GM18505 (cell line): Measurements from ENCODE around the gene WNT3A.

ENCODE experiments used
- ATAC-seq: cut with Tn5 transposase; IDR thresholded peaks from one replicate; pipeline ENCODE4 v1.9.1; 2021; ENCODE audit not compliant: unreplicated experiment
- POLR2A ChIP-seq: IDR thresholded peaks from 4 replicates; pipeline ENCODE4 v1.6.1; 2011; ENCODE audit warnings: borderline replicate concordance; ENCODE audit not compliant: insufficient read depth, insufficient read length; ENCODE audit errors: extremely low read depth

Gene WNT3A

DNA sequence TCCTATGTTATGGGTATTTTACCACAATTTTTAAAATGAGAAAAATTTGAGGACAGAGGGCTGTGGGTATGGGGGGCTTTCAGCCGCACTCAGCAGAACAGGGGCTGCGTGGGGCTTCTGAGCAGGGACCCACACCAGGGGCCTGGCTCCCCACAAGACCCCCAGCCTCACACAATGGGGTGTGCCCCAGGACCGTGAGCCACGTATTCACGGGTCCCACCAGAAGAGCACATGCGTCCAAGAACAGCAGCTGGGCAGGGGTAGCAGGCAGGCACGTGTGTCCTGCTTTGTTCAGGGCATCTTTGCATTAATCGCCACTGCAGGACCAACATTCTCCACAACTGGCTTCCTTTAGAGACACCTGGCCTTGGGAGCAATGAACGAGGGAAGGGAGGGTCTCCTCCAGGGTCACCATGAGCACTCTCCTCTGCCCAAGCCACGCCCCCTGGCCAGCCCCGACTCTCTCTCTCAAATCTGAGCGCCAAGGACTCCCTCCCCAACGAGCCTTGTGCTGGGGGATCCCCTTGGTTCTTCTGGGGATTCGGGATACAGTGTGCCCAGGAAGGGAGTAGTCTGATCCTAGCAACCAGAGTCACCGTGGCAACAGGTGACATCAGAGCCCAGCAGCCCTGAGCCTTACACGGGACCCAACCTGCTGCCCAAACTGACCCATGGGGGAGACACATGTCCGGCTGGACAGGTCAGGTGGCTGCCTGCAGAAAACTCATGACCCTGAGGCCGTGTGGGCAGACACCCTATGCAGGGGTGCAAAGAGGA lies 68.3 kb downstream of the WNT3A start:
- no peak for ATAC-seq

DNA sequence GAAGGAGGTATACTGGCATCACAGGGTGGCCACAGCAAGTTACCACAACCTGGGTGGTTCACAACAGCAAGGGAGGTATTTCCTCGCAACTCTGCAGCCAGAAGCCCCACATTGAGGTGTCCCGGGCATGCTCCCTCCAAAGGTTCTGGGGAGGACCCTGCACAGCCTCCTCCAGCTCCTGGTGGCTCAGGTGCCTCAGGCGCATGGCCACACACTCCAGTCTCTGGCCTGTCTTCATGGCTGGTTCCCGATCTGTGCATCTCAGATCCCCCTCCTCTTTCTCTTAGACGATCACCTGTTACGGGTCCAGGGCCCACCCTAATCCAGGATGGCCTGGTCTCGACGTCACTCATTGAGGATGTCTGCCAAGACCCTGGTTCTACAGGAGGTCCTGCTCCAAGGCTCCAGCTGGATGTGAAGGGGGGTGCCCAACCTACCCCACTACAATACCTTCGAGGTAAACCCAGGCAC lies 69.0 kb downstream of the WNT3A start:
- no peak for ATAC-seq
- TF ChIP-seq POLR2A = no peak

More for the DNA sequence above, 68.3 kb downstream of the WNT3A start:
- TF ChIP-seq POLR2A = no peak

- no peak for ATAC-seq
- no peak for TF ChIP-seq POLR2A
Measured at GRCh38 chr1:228076796-228077430, 70.1 kb downstream of the WNT3A start.

DNA sequence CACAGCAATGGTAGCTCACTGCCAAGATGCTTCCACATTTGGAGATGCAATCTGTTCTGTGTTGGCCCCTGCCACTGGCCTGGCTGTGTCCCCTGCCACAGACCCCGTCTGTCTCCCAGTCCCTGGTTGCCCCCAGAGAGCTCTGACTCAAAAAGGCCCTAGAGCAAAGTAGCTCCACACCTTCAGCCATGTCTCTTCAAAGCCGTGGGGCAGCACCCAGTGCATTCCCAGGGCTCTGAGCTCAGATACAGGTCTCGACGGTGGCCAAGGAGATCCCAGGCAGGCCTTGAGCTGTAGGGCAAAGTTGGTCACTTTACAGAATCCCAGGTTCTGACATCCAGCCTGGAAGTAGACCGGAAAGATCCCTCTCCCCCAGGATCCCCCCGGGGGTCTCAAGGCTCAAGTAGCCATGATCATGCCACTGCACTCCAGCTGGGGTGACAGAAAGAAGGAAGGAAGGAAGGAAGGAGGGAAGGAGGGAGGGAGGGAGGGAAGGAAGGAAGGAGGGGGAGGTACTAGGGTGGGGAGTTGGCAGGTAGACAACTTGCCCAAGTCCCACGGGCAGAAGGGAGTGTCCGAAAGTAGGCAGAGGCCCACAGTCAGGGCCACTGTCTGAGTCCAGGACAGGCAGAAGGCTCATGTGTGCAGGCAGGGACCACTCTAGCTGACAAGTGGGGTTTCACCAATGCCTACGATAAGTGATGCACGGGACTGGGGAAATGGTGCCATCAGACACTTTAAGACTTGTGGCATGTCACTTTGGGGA lies 71.0 kb downstream of the WNT3A start:
- TF ChIP-seq POLR2A = no peak
- ATAC-seq = no peak

DNA sequence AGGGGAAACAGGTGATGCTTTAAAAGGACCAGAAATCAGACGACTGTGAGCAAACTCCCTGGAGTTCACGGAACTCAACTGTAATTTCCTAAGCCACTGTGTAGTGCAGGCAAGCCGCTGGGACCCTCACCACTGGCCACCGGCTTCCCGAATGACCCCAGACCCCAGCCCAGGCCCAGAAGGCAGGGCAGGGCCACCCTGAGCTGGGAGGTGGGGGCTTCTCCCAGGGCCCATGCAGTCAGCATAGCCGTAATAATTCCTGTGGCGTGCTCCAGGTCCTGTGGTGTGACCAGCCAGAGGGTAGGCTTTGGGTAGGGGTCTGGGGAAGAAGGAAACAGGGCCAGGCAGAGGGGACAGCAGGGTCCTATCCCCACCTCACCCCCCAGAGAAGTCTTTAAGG lies 72.2 kb downstream of the WNT3A start:
- TF ChIP-seq POLR2A = no peak
- no peak for ATAC-seq

DNA sequence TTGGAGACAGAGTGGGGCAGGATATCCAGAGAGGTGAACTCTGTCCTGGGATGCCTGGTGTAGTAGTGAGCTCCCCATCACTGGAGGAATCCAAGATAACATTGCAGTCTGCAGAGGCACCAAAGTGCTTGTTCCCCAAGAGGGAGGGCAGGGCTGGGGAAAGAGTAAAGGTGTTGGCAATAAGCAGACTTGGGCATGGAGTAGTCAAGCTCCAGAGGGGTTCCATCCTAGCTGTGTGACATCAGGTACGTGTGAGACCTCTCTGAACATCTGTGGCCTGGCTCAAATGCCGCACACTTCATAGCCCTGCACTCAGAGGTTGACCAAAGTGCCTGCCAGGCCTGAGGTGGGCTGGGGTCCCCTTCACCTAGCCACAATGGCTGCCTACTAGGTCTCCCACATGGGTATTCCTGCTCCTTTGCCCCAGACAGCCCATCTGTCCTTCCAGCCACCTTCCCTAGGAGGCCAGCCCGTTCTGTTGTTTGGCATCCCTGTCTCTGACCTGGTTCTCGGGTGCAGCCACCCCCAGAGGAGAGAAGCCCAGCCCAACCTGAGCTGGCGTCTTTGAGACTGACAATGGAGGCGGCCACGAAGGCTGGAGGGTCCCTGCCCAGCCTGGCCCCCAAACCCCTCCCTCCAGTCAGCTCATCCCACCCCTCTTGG lies 72.9 kb downstream of the WNT3A start:
- TF ChIP-seq POLR2A = no peak

DNA sequence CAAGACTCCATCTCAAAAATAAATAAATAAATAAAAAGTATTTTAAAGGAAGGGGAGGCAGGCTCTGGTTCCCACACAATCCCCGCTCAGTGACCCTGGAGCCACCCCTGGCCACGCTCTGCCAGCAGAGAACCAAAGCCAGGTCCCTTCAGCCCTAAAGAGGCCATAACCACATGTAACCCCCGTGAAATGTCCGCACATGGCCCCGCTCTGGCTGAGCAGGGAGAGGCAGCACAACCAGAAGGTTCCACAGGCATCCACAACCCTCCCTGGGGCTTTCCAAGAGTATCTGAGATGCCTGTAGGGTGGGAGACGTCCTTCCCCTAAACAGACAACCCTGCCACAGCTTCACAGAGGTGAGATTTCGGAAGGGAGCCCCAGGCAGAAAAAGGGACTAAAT lies 74.3 kb downstream of the WNT3A start:
- TF ChIP-seq POLR2A = no peak
- no peak for ATAC-seq

More for the DNA sequence above, 72.9 kb downstream of the WNT3A start:
- no peak for ATAC-seq

GRCh38 chr1:228081578-228082213 lies 74.9 kb downstream of the WNT3A start:
- peak; percentile 32 for ATAC-seq
- TF ChIP-seq POLR2A = no peak

DNA sequence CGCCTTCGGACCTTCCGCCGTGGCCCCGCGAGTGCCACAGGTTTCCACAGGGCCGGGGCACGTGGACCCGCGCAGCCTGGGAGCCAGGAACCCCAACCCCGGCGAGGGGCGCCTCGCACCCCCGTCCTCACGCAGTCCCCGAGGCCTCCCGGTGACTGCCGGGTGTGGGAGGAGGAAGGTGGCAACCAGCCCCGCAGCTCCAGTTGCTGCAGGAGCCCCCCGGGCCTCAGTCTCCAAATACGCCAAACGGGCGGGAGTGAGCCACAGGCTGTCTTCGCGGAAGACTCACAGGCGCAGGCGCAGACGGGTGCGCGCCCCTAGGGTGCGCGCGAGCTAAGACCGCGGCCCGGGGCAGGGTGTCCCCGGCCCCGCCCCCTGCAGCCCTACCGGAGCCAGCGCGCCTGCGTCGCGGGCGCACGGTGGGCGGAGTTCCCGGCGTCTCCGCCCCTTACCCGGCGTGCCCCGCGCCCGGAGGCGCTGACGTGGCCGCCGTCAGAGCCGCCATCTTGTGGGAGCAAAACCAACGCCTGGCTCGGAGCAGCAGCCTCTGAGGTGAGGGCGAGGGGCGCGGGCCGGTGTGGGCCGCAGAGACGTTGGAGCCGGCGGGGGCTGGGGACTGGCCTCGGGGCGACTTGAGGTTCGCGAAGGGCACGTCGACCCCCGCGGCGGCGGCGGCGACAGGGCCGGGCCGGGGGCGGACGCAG lies 75.6 kb downstream of the WNT3A start, which contains the start of gene ARF1:
ARF1 (plus strand) TSS at position 495 of the 704 bp plus-strand sequence. CDS start 14,407 bp downstream, outside the sequence.
- peak; percentile 82 for ATAC-seq
- TF ChIP-seq POLR2A = peak; percentile 92

GRCh38 chr1:228082918-228083870 lies 76.4 kb downstream of the WNT3A start:
- peak; percentile 24 for ATAC-seq
- TF ChIP-seq POLR2A = no peak

GRCh38 chr1:228083871-228084278 lies 77.1 kb downstream of the WNT3A start:
- no peak for TF ChIP-seq POLR2A
- no peak for ATAC-seq
